KOPT-K1 (cell line): Measurements from ENCODE around the gene TMEM52B.

ENCODE experiments used
- H3K27ac ChIP-seq: fragments of 200-600 bp; sonication (generic); 2 replicates; pipeline ENCODE4 v1.5.1; 2016; ENCODE audit warnings: antibody characterized with exemption, mild to moderate bottlenecking, low read depth, low read length; ENCODE audit not compliant: poor library complexity, severe bottlenecking
- H3K36me3 ChIP-seq: fragments of 200-600 bp; sonication (generic); 2 replicates; pipeline ENCODE4 v1.5.1; 2017; ENCODE audit warnings: antibody characterized with exemption, mild to moderate bottlenecking, low read length, moderate library complexity; ENCODE audit not compliant: insufficient read depth
- H3K9me3 ChIP-seq: fragments of 200-600 bp; sonication (generic); 2 replicates; pipeline ENCODE4 v1.5.1; 2017; ENCODE audit warnings: antibody characterized with exemption, low read length, mild to moderate bottlenecking; ENCODE audit not compliant: insufficient read depth, poor library complexity, severe bottlenecking

The TMEM52B gene

GRCh38 chr12:10235761-10236631 is 57.2 kb downstream of the TMEM52B start:
- H3K36me3 ChIP-seq: no peaks in the 10 kb centered on the region
- peaks cover 33% of the 10 kb centered on the region for H3K9me3 ChIP-seq
- no peak overlapping the region for H3K27ac ChIP-seq

GRCh38 chr12:10236720-10237119 is 57.9 kb downstream of the TMEM52B start:
- H3K9me3 ChIP-seq: peaks cover 33% of the 10 kb centered on the region
- no peak overlapping the region for H3K27ac ChIP-seq

GRCh38 chr12:10238526-10238925 is 59.7 kb downstream of the TMEM52B start:
- Histone ChIP-seq H3K36me3 (no peaks in the 10 kb centered on the region), H3K9me3 (peaks cover 27% of the 10 kb centered on the region), H3K27ac (no peak overlapping the region)

More at GRCh38 chr12:10236720-10237119, 57.9 kb downstream of the TMEM52B start:
- no peaks in the 10 kb centered on the region for H3K36me3 ChIP-seq

- Histone ChIP-seq H3K9me3 (peaks cover 6% of the 10 kb centered on the region), H3K36me3 (no peaks in the 10 kb centered on the region), H3K27ac (no peak overlapping the region)
These were observed 62.5 kb downstream of the TMEM52B start for GRCh38 chr12:10241290-10241689.
